ENCODE measurements around the gene CDH22.

The CDH22 gene

DNA sequence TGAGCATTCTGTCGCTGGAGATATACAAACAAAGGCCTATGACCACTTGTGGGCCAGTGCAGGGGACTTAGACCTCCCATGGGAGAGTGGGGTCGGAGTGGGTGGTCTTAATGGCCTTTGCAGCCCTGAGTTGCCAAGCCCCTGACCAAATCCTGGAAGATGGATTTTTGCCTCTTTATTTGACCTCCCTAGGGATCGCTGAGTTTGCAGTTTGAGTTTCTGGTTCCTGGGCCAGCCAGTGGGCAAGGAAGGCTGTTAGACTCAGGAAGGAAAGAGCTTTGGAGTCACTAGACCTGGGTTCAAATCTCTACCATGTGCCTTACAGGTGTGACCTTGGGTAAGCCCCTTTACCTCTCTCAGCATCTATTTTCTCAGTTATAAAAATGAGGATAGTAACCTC, 96.0 kb downstream of the CDH22 start:
- DNase-seq, result no peak

- DNase-seq, result no peak
Measured at GRCh38 chr20:46211331-46211722, 97.0 kb downstream of the CDH22 start.

- DNase-seq, result no peak
Measured at GRCh38 chr20:46210672-46211330, 97.5 kb downstream of the CDH22 start.

DNA sequence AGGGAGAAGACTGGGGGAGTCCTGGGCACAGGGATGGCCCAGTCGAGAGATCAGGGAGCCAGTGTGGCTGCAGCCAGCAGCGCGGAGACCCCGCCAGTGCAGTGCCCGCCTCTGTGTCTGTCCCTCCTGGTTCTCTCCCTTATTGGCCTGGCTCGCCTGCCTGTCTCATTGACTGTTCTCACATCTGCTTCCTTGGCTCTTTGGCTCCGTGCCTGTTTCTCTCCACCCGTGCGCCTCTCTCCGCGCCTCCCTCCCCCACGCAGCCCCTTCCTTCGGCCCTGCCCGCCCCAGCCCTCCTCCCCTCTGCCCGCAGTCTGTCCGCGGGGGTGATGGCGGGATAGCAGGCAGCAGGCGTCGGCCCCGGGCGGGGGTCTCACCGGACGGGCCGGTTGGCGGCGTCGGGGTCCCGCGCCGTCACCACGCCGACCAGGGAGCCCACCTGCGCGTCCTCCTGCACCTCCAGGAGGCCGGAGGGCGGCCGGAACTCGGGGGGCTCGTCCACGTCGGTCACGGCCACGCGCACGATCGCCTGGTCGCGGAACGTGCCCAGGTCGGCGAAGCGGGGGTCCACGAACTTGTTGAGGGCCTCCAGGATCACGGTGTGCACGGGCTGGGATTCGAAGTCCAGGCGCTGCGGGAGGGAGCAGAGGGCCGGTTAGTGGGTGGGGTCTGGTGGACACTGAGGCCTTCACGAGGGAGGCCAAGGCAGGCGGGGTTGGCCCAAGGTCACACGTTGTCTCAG, 98.2 kb downstream of the CDH22 start:
- DNase-seq, result no peak

DNA sequence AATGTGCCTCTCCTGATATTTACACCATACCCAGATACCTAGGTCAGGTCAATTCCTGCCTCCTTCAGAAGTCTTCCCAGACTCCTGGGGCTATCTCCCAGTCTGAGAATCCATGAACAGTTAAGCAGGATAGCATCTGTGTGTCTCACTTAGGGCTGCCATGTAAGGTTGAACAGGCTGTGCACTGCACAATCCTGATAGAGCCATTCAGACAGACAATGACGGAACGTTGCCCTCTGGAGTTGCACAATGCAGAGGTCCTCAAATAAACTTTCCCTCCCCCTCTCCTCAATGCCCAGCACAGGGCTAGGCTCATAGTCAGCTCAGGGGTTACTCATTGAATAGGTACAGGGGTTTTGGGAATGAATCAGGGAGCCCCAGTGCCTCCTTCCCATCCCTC, 100.5 kb downstream of the CDH22 start:
- DNase-seq, result no peak

DNA sequence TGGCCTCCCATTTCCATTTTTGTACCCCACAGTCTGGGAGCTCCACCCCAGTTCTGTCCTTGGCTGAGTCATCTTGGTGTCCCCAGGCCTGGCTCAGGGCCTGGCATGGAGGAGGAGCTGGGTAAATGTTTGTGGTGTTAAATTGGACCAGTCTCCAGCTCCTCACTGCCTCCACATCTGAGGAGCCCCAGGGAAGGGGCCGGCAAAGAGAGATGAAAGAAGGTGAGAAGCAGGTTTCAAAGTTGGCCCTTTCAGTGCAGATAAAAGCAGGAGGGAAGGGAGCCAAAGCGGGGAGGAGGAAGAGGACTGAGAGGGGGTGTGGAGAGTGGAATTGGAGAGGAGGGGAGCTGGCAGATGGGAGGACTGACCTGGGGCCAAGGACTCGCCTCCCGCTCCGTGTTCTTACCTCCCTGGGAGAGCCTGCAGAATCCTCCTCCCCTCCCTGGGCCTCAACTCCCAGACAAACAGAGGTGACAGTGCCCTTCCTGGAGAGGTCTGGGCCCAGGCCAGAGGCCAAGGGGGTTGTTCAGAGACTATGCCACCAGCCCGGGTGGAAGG, 101.2 kb downstream of the CDH22 start:
- DNase-seq, result peak; percentile 11

- DNase-seq, result peak; percentile 98
Measured at GRCh38 chr20:46206025-46206424, 102.3 kb downstream of the CDH22 start.

- peak; percentile 41 for DNase-seq
Measured at GRCh38 chr20:46205349-46205748, 102.9 kb downstream of the CDH22 start.

DNA sequence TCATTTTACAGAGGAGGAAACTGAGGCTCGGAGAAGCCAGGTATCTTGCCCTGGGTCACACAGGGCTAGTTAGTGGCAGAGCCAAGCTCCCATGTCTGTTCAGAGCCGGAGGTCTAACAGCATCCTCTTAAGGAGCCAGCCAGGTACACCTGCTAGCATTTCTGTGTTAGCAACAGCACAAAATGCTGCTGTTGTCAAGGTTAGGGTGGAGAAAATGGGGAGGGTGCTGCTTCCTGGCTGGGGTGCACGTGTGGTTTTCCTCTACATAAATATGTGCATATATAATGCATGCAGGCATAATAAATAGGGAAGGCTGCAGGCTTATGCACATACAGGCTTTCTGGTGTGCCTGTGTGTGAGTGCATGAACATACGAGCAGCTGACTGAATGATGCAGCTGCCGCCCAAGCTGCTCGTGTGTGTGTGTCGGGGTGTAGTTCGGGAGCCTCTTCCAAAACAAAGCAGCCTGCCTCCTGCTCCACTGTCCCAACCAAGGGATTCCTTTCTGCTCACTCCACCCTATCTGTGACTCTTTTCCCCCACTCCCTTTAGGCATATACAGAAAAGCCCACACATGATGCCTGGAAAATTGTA, 103.6 kb downstream of the CDH22 start:
- no peak for DNase-seq

- no peak for DNase-seq
Measured at GRCh38 chr20:46203510-46203837, 104.8 kb downstream of the CDH22 start.

DNA sequence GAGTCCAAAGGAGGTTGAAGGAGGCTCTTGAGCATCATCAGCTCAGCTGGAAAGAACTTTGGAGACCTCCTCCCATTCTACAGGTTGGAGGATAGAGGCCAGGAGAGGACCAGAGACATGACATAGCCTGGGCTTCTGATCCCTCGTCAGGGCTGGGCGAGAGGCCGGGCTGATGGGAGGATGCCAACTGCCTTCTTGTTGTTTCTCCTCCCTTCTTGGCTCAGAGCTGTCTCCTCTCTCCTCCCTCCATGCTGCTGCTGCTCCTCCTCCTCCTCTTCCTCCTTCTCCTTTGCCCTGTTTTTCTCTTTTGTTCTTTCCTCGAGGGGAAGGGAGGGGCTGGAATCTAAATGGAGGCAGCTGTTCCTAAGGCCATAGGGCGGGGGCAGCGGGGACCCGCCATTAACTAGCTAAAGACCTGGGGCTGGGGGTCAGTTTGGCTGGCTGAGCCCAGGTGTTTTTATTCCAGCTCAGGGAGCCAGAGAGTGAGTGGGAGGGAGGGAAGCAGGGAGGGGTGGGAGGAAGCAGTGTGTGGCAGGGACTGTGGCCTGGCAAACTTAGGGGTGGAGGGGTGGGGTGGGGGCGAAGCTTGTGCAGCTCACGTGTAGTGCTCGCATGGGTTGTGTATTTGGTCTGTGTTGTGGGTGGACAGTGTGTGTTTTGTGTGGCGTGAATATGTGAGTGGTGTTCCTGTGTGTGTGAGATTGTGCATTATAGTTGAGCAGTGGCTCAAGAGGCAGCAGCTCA, 105.4 kb downstream of the CDH22 start:
- DNase-seq, result no peak

DNA sequence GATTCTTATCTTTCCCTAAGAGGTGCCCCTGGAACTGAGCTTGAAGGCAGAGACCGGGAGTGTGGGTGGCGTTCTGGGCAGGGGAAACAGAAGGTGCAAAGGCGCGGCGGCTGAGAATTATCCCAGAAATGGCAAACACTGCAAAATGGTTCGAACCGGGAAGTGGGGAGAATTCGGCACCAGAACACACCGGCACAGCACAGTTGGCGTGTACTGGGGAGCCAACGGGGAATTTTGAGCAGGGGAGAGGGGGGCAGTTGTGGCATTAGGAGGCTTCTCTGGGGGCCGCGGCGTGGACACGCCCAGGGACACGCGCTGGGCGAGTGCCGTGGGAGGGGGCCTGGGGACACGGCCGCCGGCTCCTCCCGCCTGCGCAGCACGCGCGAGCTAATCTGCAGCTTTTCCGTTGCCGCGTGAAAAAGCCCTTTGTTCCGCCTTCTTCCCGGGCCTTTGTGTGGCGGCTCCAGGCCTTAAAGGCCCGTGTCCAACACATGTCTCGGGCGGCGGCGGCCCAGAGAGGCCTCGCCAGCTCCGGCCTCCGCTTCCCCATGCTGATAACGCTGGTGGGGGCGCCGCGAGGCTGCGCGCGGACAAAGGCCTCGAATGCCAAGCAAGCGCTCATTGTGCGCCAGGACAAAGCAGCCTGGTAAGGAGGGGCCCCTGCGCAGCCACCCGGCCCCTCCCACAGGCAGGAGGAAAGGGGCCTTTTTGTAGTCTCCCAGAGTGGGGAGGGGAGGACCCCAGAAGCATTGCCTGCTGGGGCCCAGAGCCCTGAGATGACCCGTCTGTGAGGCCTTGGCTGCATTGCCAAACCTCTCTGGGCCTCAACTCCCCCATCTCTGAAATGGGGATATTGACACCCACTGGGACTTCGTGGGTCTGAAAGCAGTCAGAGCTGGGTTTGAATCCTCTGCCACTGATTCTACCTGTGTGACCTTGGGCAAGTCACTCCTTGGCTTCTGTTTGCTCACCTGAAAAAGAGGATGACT, 107.4 kb downstream of the CDH22 start:
- no peak for DNase-seq

DNA sequence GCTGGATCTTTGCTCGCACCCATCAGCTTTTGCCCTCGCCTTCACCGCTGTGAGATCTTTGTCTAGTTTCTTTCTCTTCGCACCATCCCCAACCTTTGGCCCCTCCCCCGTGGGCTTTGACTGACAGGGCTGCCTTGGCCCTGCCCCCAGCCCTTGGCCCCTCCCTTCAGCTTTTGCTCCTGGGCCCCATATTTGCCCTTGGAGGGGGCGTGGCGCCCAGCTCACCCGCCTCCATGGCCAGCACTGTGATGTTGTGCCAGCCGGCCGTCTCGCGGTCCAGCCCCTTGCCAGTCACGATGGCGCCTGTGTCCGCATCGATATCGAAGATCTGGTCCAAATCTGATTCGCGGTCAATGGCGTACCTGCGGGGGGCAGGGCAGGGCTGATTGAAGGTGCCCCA, 109.1 kb downstream of the CDH22 start:
- DNase-seq, result no peak

DNA sequence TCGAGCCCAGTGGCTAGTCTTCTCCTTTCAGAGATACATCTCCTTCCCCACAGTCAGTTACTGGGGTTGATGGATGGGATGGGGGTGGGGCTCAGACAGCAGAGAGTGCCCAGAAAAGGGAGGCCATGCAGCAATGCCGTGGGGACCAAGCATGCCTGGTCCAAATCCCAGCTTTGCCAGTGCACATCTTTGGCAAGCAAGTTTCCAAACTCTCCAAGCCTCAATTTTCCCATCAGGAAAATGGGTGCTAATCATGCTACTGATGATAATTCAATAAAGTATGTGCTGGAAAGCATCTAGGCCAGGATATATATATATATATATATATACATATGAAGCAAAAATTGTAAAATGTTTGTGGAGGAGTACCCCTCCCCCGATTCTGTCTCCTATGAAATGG, 111.3 kb downstream of the CDH22 start:
- DNase-seq, result no peak

DNA sequence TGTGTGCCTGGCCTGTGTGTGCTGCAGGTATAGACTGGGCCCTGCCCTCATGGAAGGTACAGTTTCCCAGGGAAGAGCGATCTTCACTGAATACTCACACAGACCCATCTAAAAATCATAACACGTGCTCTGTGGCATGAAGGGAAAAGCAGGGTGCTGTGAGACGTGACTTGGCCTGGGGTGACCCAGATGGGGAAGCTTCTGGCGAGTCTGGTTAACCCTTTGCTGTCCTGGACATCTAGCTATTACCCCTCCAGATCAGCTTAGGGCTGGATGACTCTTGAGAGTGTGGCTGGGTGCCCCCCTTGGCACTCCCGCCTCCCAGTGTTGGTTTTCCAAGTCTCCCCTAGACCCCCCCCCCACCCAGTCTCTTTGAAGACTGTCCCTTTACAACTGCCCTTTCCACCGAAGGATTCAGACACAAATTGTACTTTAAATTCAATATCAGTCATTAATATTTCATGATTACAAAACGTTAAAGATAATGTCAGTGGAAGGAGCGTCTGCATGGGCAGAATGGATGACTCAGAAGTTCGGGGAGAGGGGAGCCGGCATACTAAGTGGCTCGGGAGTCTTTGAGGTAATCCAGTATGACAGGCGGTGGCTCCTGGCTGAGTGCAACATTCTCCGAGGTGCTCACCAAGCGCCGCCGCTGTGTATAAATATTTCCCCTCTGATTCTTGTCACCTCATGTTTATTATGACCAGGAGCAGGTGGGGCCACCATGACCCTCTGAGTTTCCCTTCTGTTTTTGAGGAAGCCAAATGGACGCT, 112.8 kb downstream of the CDH22 start:
- peak; percentile 42 for DNase-seq

GRCh38 chr20:46194409-46194808, 113.9 kb downstream of the CDH22 start:
- DNase-seq, result no peak

GRCh38 chr20:46192376-46192944, 115.8 kb downstream of the CDH22 start:
- no peak for DNase-seq

- no peak for DNase-seq
Measured at GRCh38 chr20:46191611-46192010, 116.7 kb downstream of the CDH22 start.

DNA sequence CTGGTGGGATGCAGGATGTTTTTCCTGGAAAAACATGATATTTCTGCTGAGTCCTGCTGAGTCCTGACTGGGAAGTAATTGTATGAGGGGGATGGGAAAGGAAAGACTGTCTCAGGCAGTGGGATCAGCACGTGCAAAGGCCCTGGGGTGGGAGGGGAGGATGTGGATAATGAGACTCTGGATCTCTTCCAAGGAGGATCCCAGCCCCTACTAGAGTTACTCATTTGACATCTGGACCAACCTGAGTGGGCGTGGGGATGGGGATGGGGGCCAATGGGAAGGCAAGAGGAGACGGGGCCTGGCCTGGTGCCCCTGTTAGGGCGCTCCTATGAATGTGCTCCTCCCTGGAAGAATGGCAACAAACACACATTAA, 117.1 kb downstream of the CDH22 start:
- DNase-seq, result no peak

GRCh38 chr20:46190478-46191167, 117.7 kb downstream of the CDH22 start:
- DNase-seq, result peak; percentile 71
